K562 (cell line): ENCODE data around the gene CKM. TPM values are rescaled to one million over a fixed set of nuclear protein-coding genes. Genes with fewer than 3 reads are reported as not detected.

Source experiments
- ATAC-seq: fragments of 200-7000 bp; cut with Tn5 transposase; 3 replicates; pipeline ENCODE4 v1.9.1; 2020; ENCODE audit warnings: moderate library complexity
- BruUV-seq: library from RNA; stranded (reverse); fragments of 400-500 nt; replicated peaks from 2 replicates; lab custom pipeline; 2021; lab: Mats Ljungman, UMichigan
- CTCF ChIA-PET: fragments of 300-600 bp; formaldehyde crosslinking; extraction: SDS; loops from one replicate; lab custom pipeline; 2021; ENCODE audit warnings: low intra/inter-chr PET ratio; lab: Yijun Ruan, JAX
- POLR2A ChIA-PET: fragments of 300-600, 350-650 bp; sonication (Branson Sonifier 250); formaldehyde crosslinking; extraction: SDS; loops from one replicate; lab custom pipeline; 2021; ENCODE audit warnings: antibody characterized with exemption, inconsistent platforms; lab: Yijun Ruan, JAX
- DNase-seq, 4 experiments: peaks; one replicate each; pipeline versions ENCODE4 v3.0.0 to v3.0.0-alpha.2; 2011 to 2018; ENCODE audit warnings: low spot score in 3 of 4, mixed read lengths in 3 of 4; ENCODE audit errors: extremely low read depth in 1 of 4
- FAIRE-seq: peaks from 2 replicates; lab custom pipeline; 2011; peaks lifted over from hg19 to GRCh38; lab: Jason Lieb, UNC
- H2AFZ ChIP-seq: 2 replicates; pipeline ENCODE4 v1.6.0; 2011; ENCODE audit warnings: low read depth, low read length, control low read depth, inconsistent platforms
- H3K27ac ChIP-seq: fragments of 200-600 bp; 3 replicates; pipeline ENCODE4 v1.8.0; 2011; ENCODE audit warnings: low read depth, mild to moderate bottlenecking, control low read depth, inconsistent platforms, low read length, moderate library complexity, mixed read lengths; ENCODE audit errors: extremely low read depth
- H3K27me3 ChIP-seq, 2 experiments: fragments of 300-600 bp in 1 of 2; 2 replicates in 1 of 2; 3 replicates in 1 of 2; pipeline versions ENCODE4 v1.6.0 to v1.8.0; 2011; ENCODE audit warnings: inconsistent platforms in 2 of 2, low read length in 2 of 2, mild to moderate bottlenecking in 1 of 2, mixed read lengths in 1 of 2, moderate library complexity in 1 of 2; ENCODE audit not compliant: control insufficient read depth in 2 of 2, insufficient read depth in 2 of 2
- H3K36me3 ChIP-seq: fragments of 300-600 bp; 3 replicates; pipeline ENCODE4 v1.8.0; 2011; ENCODE audit warnings: mild to moderate bottlenecking, low read length, inconsistent platforms; ENCODE audit not compliant: control insufficient read depth, insufficient read depth
- H3K4me1 ChIP-seq, 2 experiments: fragments of 200-600 bp in 1 of 2; replicated peaks in 1 of 2; 2 replicates in 1 of 2; 3 replicates in 1 of 2; pipeline versions ENCODE4 v1.5.1 to v1.8.0; 2011; ENCODE audit warnings: inconsistent platforms in 2 of 2, low read length in 2 of 2, mild to moderate bottlenecking in 1 of 2, mixed read lengths in 1 of 2, moderate library complexity in 1 of 2; ENCODE audit not compliant: control insufficient read depth in 2 of 2, insufficient read depth in 2 of 2
- H3K4me2 ChIP-seq: 2 replicates; pipeline ENCODE4 v1.6.1; 2011; ENCODE audit warnings: low read length, control low read depth, inconsistent platforms, mixed read lengths; ENCODE audit not compliant: insufficient read depth
- H3K4me3 ChIP-seq: fragments of 200-600 bp; sonication (generic), shearing (Covaris generic); 2 replicates; pipeline ENCODE4 v1.5.1; 2016; ENCODE audit warnings: control low read depth, inconsistent platforms
- H3K79me2 ChIP-seq: fragments of 200-600 bp; 3 replicates; pipeline ENCODE4 v1.8.0; 2011; ENCODE audit warnings: low read length, inconsistent platforms; ENCODE audit not compliant: control insufficient read depth, insufficient read depth
- H3K9ac ChIP-seq, 2 experiments: 2 replicates each; pipeline versions ENCODE4 v1.6.0 to v1.6.1; 2011; ENCODE audit warnings: low read depth in 2 of 2, low read length in 2 of 2, control low read depth in 1 of 2, inconsistent platforms in 1 of 2, mild to moderate bottlenecking in 1 of 2, mixed read lengths in 1 of 2; ENCODE audit not compliant: insufficient read depth in 1 of 2
- H3K9me1 ChIP-seq: one replicate; pipeline ENCODE4 v1.6.0; 2011; ENCODE audit warnings: inconsistent platforms, mild to moderate bottlenecking, low read length, moderate library complexity; ENCODE audit not compliant: control insufficient read depth, insufficient read depth
- H3K9me3 ChIP-seq: replicated peaks from 2 replicates; pipeline ENCODE4 v1.5.1; 2011; ENCODE audit warnings: low read depth, low read length, inconsistent platforms; ENCODE audit not compliant: control insufficient read depth, insufficient read depth
- H4K20me1 ChIP-seq: replicated peaks from 2 replicates; pipeline ENCODE4 v1.6.1; 2011; ENCODE audit warnings: low read length, inconsistent platforms, mixed read lengths; ENCODE audit not compliant: control insufficient read depth, insufficient read depth
- BCOR ChIP-seq: fragments of 450-650 bp; IDR thresholded peaks from 2 replicates; pipeline ENCODE4 v1.6.1; 2016
- HNRNPLL ChIP-seq: fragments of 200-400 bp; formaldehyde crosslinking; IDR thresholded peaks from 2 replicates; pipeline ENCODE4 v1.6.1; 2017; ENCODE audit warnings: low read length, low read depth, mild to moderate bottlenecking; ENCODE audit not compliant: poor library complexity, severe bottlenecking
- RBM25 ChIP-seq: fragments of 200-400 bp; formaldehyde crosslinking; IDR thresholded peaks from 2 replicates; pipeline ENCODE4 v1.6.1; 2018; ENCODE audit warnings: low read length, low read depth, moderate library complexity; ENCODE audit not compliant: severe bottlenecking
- ZFP1 ChIP-seq: fragments of 450-650 bp; formaldehyde crosslinking; IDR thresholded peaks from 2 replicates; pipeline ENCODE4 v1.4.0; 2020; ENCODE audit warnings: mild to moderate bottlenecking, mixed read lengths
- ZFP36 ChIP-seq: fragments of 150-350 bp; IDR thresholded peaks from 2 replicates; pipeline ENCODE4 v1.6.1; 2018; ENCODE audit warnings: low read length, low read depth; ENCODE audit not compliant: partially characterized antibody
- ZNF143 ChIP-seq: sonication (generic); formaldehyde crosslinking; IDR thresholded peaks from 2 replicates; pipeline ENCODE4 v1.9.0; 2022; ENCODE audit warnings: mild to moderate bottlenecking, missing genetic modification reagents
- ZNF436 ChIP-seq: fragments of 250-450, 450-650 bp; sonication (Bioruptor Pico); formaldehyde crosslinking; IDR thresholded peaks from 2 replicates; pipeline ENCODE4 v1.7.0; 2020; ENCODE audit warnings: mild to moderate bottlenecking
- WGBS: fragments of 100-300 bp; shearing (Covaris generic); methylation state at CpG from one replicate; pipeline ENCODE4 v1.1.6; 2016; ENCODE audit warnings: low coverage, mixed read lengths; ENCODE audit not compliant: insufficient coverage; ENCODE audit errors: missing lambda C conversion rate; 5-methylcytosine and 5-hydroxymethylcytosine counted together
- in situ Hi-C: fragments of 300-500 bp; cut with MboI; formaldehyde crosslinking; loops from 4 replicates; pipeline ENCODE4 v1.15.0; 2018; ENCODE audit warnings: inconsistent platforms, mixed read lengths
- intact Hi-C: fragments of 100-400 bp; cut with micrococcal nuclease; formaldehyde crosslinking; loops from 2 replicates; pipeline ENCODE4 v1.14.2; 2022
- polyA plus RNA-seq, 8 experiments: library from polyadenylated mRNA; depleted of rRNA in 4 of 8; stranded (reverse) in 5 of 8; unstranded in 3 of 8; fragments of >200 nt; fragmentation: Nextera tagmentation in 2 of 8; fragmentation: Illumina TruSeq in 1 of 8; extraction: Ambion mirVana in 2 of 8; extraction: Trizol in 1 of 8; gene quantifications; 2 replicates each; pipeline versions ENCODE4 v1.2.1 to v1.2.3, GENCODE V29; 2011 to 2014; ENCODE audit warnings: inconsistent platforms in 1 of 8, missing spikeins in 1 of 8
- total RNA-seq, 7 experiments: library from RNA; depleted of rRNA in 6 of 7; stranded (reverse); fragments of >200 nt in 6 of 7; fragmentation: Illumina TruSeq in 2 of 7; extraction: Trizol in 2 of 7; gene quantifications; 2 replicates each; pipeline versions ENCODE4 v1.2.1 to v1.2.3, GENCODE V29; 2011 to 2021; ENCODE audit warnings: low replicate concordance in 1 of 7
- TF ChIP-seq, protein P1 (sequence below): sonication (generic); formaldehyde crosslinking; IDR thresholded peaks from 2 replicates; pipeline ENCODE4 v1.8.0; 2022; ENCODE audit warnings: missing genetic modification reagents, mild to moderate bottlenecking, moderate library complexity, borderline replicate concordance
- TF ChIP-seq, protein P2 (sequence below): sonication (generic); formaldehyde crosslinking; IDR thresholded peaks from 2 replicates; pipeline ENCODE4 v1.8.1; 2023; ENCODE audit warnings: mild to moderate bottlenecking, missing genetic modification reagents

CKM gene
- total and polyA plus RNA-seq, 9 of the 15 experiments (the other 6 are each of a cell fraction or from before 2014, with no cell fraction given), result 0.06 to 0.17 (median 0.09) TPM; not detected in 4

DNA sequence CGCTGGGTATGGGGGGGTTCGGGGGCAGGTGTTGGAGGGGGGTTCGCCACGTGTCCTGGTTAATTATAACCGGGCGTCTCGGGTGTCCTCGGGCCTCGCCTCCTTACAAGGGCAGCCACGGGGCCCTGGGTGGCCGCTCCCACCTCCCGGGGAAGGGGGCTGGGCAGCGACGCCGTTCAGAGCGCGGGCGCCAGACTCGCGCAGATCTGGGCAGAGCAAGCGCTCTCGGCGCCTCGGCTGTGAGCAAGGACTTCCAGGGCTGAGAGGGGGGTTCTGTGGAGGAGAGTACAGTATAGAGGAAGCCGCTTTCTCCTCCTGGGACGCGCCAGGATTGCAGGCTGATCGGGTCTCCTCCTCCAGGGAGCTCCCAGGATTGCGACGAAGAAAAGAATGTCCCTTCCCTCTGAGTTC, 1.0 kb upstream of the CKM start:
- Histone ChIP-seq H2AFZ (peak overlapping the region; percentile 61), H3K9me1 (no peaks in the 10 kb centered on the region), H3K4me3 (no peak overlapping the region), H3K27me3 (no peaks in the 10 kb centered on the region), H3K27ac (no peak overlapping the region), H3K4me1 (peaks cover 2 to 30% of the 10 kb centered on the region in 2 experiments; a peak in 3 of 5 replicates), H3K79me2 (no peaks in the 10 kb centered on the region), H3K36me3 (no peaks in the 10 kb centered on the region), H3K4me2 (no peak overlapping the region), H4K20me1 (no peaks in the 10 kb centered on the region), H3K9me3 (no peaks in the 10 kb centered on the region), H3K9ac (peak overlapping the region in 1 of 2 experiments; percentile 81; a peak in 2 of 4 replicates)
- TF ChIP-seq, protein P1, sequence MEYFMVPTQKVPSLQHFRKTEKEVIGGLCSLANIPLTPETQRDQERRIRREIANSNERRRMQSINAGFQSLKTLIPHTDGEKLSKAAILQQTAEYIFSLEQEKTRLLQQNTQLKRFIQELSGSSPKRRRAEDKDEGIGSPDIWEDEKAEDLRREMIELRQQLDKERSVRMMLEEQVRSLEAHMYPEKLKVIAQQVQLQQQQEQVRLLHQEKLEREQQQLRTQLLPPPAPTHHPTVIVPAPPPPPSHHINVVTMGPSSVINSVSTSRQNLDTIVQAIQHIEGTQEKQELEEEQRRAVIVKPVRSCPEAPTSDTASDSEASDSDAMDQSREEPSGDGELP (CRISPR knock-in tag), result no peak
- TF ChIP-seq RBM25 (peak; percentile 21), HNRNPLL (no peak), ZNF143 (CRISPR knock-in tag) (no peak), ZNF436 (0 out of 2 replicates have a peak, but pooled peaks have one; percentile 47), BCOR (0 out of 2 replicates have a peak, but pooled peaks have one; percentile 22), ZFP1 (CRISPR knock-in tag) (no peak), ZFP36 (peak; percentile 97)
- TF ChIP-seq, protein P2, sequence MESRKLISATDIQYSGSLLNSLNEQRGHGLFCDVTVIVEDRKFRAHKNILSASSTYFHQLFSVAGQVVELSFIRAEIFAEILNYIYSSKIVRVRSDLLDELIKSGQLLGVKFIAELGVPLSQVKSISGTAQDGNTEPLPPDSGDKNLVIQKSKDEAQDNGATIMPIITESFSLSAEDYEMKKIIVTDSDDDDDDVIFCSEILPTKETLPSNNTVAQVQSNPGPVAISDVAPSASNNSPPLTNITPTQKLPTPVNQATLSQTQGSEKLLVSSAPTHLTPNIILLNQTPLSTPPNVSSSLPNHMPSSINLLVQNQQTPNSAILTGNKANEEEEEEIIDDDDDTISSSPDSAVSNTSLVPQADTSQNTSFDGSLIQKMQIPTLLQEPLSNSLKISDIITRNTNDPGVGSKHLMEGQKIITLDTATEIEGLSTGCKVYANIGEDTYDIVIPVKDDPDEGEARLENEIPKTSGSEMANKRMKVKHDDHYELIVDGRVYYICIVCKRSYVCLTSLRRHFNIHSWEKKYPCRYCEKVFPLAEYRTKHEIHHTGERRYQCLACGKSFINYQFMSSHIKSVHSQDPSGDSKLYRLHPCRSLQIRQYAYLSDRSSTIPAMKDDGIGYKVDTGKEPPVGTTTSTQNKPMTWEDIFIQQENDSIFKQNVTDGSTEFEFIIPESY (CRISPR knock-in tag), result peak; percentile 93
- in situ Hi-C loops, result no loop called here
- DNase-seq, result peak in 1 of 4 experiments; percentile 44
- intact Hi-C loops, result no loop called here
- POLR2A ChIA-PET, result interaction anchor here (1.3 kb wide), 1 partner anchor 9 kb away, joined by 3 read pairs; no protein-coding TSS in a partner anchor
- CTCF ChIA-PET, result no interaction called here
- peak; percentile 9; the same call in 1 of the 3 replicates for ATAC-seq
- WGBS, result 11% methylated on average over 15 of the region's 30 CpGs
- no TSS peak for BruUV-seq
- no peak for FAIRE-seq
